SK-N-SH (cell line): ENCODE data around the gene KSR2. TPM values are rescaled to one million over a fixed set of nuclear protein-coding genes. Genes with fewer than 3 reads are reported as not detected.

Experiments
- CTCF ChIA-PET: fragments of 300-600, 350-600 bp; formaldehyde crosslinking; extraction: SDS; loops from one replicate; lab custom pipeline; 2021; lab: Yijun Ruan, JAX
- POLR2A ChIA-PET: fragments of 350-600 bp; sonication (Branson Sonifier 250); formaldehyde crosslinking; extraction: SDS; loops from one replicate; lab custom pipeline; 2020; ENCODE audit warnings: antibody characterized with exemption, inconsistent platforms; lab: Yijun Ruan, JAX
- DNase-seq: peaks from one replicate; pipeline ENCODE4 v3.0.0; 2012
- H2AFZ ChIP-seq: fragments of 200-600 bp; sonication (generic); 2 replicates; pipeline ENCODE4 v1.8.1; 2016; ENCODE audit warnings: antibody characterized with exemption, mild to moderate bottlenecking, low read depth
- H3F3A ChIP-seq: fragments of 200-600 bp; sonication (generic); replicated peaks from 2 replicates; pipeline ENCODE3; 2016; ENCODE audit warnings: antibody characterized with exemption, mild to moderate bottlenecking; ENCODE audit not compliant: insufficient read depth
- H3K27ac ChIP-seq, 2 experiments: fragments of 200-500 bp in 1 of 2; fragments of 200-600 bp in 1 of 2; sonication (Bioruptor generic) in 1 of 2; sonication (generic), shearing (Covaris generic) in 1 of 2; 2 replicates each; pipeline versions ENCODE4 v1.5.1 to v1.6.1; 2014 to 2016; ENCODE audit warnings: low read depth in 2 of 2, inconsistent platforms in 1 of 2, low read length in 1 of 2, mild to moderate bottlenecking in 1 of 2, mixed read lengths in 1 of 2
- H3K27me3 ChIP-seq: fragments of 200-600 bp; sonication (generic), shearing (Covaris generic); 2 replicates; pipeline ENCODE4 v1.6.1; 2016; ENCODE audit warnings: mixed run types; ENCODE audit not compliant: insufficient read depth
- H3K36me3 ChIP-seq, 2 experiments: fragments of 200-500 bp in 1 of 2; fragments of 200-600 bp in 1 of 2; sonication (Bioruptor generic) in 1 of 2; sonication (generic) in 1 of 2; replicated peaks in 1 of 2; 2 replicates each; pipeline versions ENCODE3 to v1.5.1; 2014 to 2016; ENCODE audit warnings: low read length in 1 of 2, mild to moderate bottlenecking in 1 of 2; ENCODE audit not compliant: insufficient read depth in 2 of 2, control insufficient read depth in 1 of 2
- H3K4me1 ChIP-seq, 2 experiments: fragments of 200-500 bp in 1 of 2; fragments of 200-600 bp in 1 of 2; sonication (Bioruptor generic) in 1 of 2; sonication (generic), shearing (Covaris generic) in 1 of 2; 2 replicates each; pipeline versions ENCODE4 v1.5.1 to v1.6.1; 2014 to 2016; ENCODE audit warnings: low read depth in 1 of 2, low read length in 1 of 2, mixed run types in 1 of 2; ENCODE audit not compliant: insufficient read depth in 2 of 2, control insufficient read depth in 1 of 2
- H3K4me2 ChIP-seq: fragments of 200-600 bp; sonication (generic), shearing (Covaris generic); 2 replicates; pipeline ENCODE4 v1.6.1; 2017; ENCODE audit warnings: mixed run types
- H3K4me3 ChIP-seq, 2 experiments: fragments of 200-500 bp in 1 of 2; fragments of 200-600 bp in 1 of 2; sonication (Bioruptor generic) in 1 of 2; sonication (generic), shearing (Covaris generic) in 1 of 2; 2 replicates each; pipeline versions ENCODE4 v1.5.1 to v1.8.1; 2014 to 2016; ENCODE audit warnings: low read depth in 2 of 2, inconsistent platforms in 1 of 2, low read length in 1 of 2, mild to moderate bottlenecking in 1 of 2, mixed read lengths in 1 of 2, moderate library complexity in 1 of 2
- H3K79me2 ChIP-seq: fragments of 200-600 bp; sonication (generic); 2 replicates; pipeline ENCODE4 v1.8.1; 2017; ENCODE audit warnings: mild to moderate bottlenecking; ENCODE audit not compliant: insufficient read depth
- H3K9ac ChIP-seq: fragments of 200-600 bp; sonication (generic); 2 replicates; pipeline ENCODE4 v1.6.1; 2017; ENCODE audit warnings: mixed run types
- H3K9me2 ChIP-seq: fragments of 200-600 bp; sonication (generic); 2 replicates; pipeline ENCODE4 v1.6.1; 2017; ENCODE audit warnings: mixed run types
- H3K9me3 ChIP-seq: fragments of 200-600 bp; sonication (generic); 2 replicates; pipeline ENCODE4 v1.6.1; 2017; ENCODE audit warnings: mixed run types, mild to moderate bottlenecking, moderate library complexity
- H4K20me1 ChIP-seq: fragments of 200-600 bp; sonication (generic); 2 replicates; pipeline ENCODE4 v1.6.1; 2017; ENCODE audit warnings: mild to moderate bottlenecking, mixed run types; ENCODE audit not compliant: insufficient read depth
- CTCF ChIP-seq: fragments of 200-600 bp; sonication (generic); IDR thresholded peaks from 2 replicates; pipeline ENCODE4 v1.6.1; 2017; ENCODE audit warnings: antibody characterized with exemption, mild to moderate bottlenecking, moderate library complexity
- FOXJ3 ChIP-seq: sonication (generic); formaldehyde crosslinking; IDR thresholded peaks from 2 replicates; pipeline ENCODE4 v1.5.1; 2020; ENCODE audit warnings: mild to moderate bottlenecking, missing genetic modification reagents
- FOXM1 ChIP-seq: IDR thresholded peaks from 2 replicates; pipeline ENCODE4 v1.4.0; 2012; ENCODE audit warnings: low read depth, mild to moderate bottlenecking
- GABPA ChIP-seq: IDR thresholded peaks from 2 replicates; pipeline ENCODE4 v1.4.0; 2012; ENCODE audit warnings: low read depth, mild to moderate bottlenecking
- GATA2 ChIP-seq: sonication (generic); formaldehyde crosslinking; IDR thresholded peaks from 2 replicates; pipeline ENCODE4 v1.5.0; 2020; ENCODE audit warnings: mild to moderate bottlenecking, missing genetic modification reagents
- MAX ChIP-seq: IDR thresholded peaks from 2 replicates; pipeline ENCODE4 v1.4.0; 2012; ENCODE audit warnings: low read depth
- MEF2A ChIP-seq: IDR thresholded peaks from 2 replicates; pipeline ENCODE4 v1.4.0; 2012; ENCODE audit warnings: low read depth, borderline replicate concordance
- PBX3 ChIP-seq: IDR thresholded peaks from 2 replicates; pipeline ENCODE4; 2012
- RAD21 ChIP-seq: IDR thresholded peaks from 2 replicates; pipeline ENCODE4 v1.6.1; 2012; ENCODE audit warnings: mild to moderate bottlenecking, low read length
- REST ChIP-seq: IDR thresholded peaks from 2 replicates; pipeline ENCODE4 v1.6.1; 2012; ENCODE audit warnings: mild to moderate bottlenecking, low read depth, low read length, moderate library complexity
- SIN3A ChIP-seq: IDR thresholded peaks from 2 replicates; pipeline ENCODE4 v1.6.1; 2012; ENCODE audit warnings: low read depth, mild to moderate bottlenecking, low read length, moderate library complexity, borderline replicate concordance
- SMC3 ChIP-seq: IDR thresholded peaks from 2 replicates; pipeline ENCODE4 v1.6.1; 2012; ENCODE audit warnings: low read depth, low read length, improper control_type of control experiment
- USF1 ChIP-seq: IDR thresholded peaks from 2 replicates; pipeline ENCODE4 v1.4.0; 2012; ENCODE audit warnings: low read depth, borderline replicate concordance
- YY1 ChIP-seq: IDR thresholded peaks from 2 replicates; pipeline ENCODE4 v1.4.0; 2012; ENCODE audit warnings: low read depth, mild to moderate bottlenecking
- WGBS: methylation state at CpG from one replicate; pipeline ENCODE4 v1.1.6; 2017; ENCODE audit warnings: low lambda C conversion rate; 5-methylcytosine and 5-hydroxymethylcytosine counted together
- polyA plus RNA-seq, 3 experiments: library from polyadenylated mRNA; depleted of rRNA; stranded (reverse); fragments of >200 nt; gene quantifications; 2 replicates each; pipeline ENCODE4 v1.2.3, GENCODE V29; 2012

KSR2 gene
- polyA plus RNA-seq, 1 of the 3 experiments (the other 2 are of a cell fraction): 0.12 TPM

GRCh38 chr12:117875744-117876435 lies 92.9 kb downstream of the KSR2 start:
- no peaks in the 10 kb centered on the region for H3F3A ChIP-seq
- no peaks in the 10 kb centered on the region for H4K20me1 ChIP-seq
- H3K4me2 ChIP-seq: no peak overlapping the region
- H3K4me3 ChIP-seq: no peak overlapping the region
- peak; percentile 33 for DNase-seq
- no peaks in the 10 kb centered on the region for H3K79me2 ChIP-seq
- no peaks in the 10 kb centered on the region for H3K36me3 ChIP-seq
- H3K9ac ChIP-seq: no peak overlapping the region
- WGBS: 71% methylated on average over 26 of the region's 29 CpGs
- CTCF ChIA-PET: interaction anchor here (0.6 to 8.5 kb wide), 28 partner anchors 8 to 663 kb away, joined by 3 to 137 read pairs (median 6); partner anchors contain the start of genes PEBP1 and WSB2
- no peaks in the 10 kb centered on the region for H3K4me1 ChIP-seq
- POLR2A ChIA-PET: no interaction called here
- no peaks in the 10 kb centered on the region for H3K9me2 ChIP-seq
- H3K9me3 ChIP-seq: no peaks in the 10 kb centered on the region
- no peaks in the 10 kb centered on the region for H3K27me3 ChIP-seq
- TF ChIP-seq PBX3 (no peak), REST (no peak), MEF2A (no peak), USF1 (no peak), FOXJ3 (CRISPR knock-in tag) (no peak), FOXM1 (no peak), YY1 (no peak), MAX (no peak), GABPA (no peak)
- no peak overlapping the region for H2AFZ ChIP-seq
- H3K27ac ChIP-seq: no peak overlapping the region

- H3K9me3 ChIP-seq: no peaks in the 10 kb centered on the region
- H3K4me1 ChIP-seq: no peaks in the 10 kb centered on the region
- CTCF ChIA-PET: interaction anchor here (0.6 to 8.5 kb wide), 50 partner anchors 8 to 1178 kb away, joined by 3 to 137 read pairs (median 4); partner anchors contain the start of genes PEBP1, SUDS3, VSIG10 and WSB2
- no peak overlapping the region for H3K9ac ChIP-seq
- H3K36me3 ChIP-seq: no peaks in the 10 kb centered on the region
- WGBS: 39% methylated on average over 19 of the region's 19 CpGs
- H3K27ac ChIP-seq: no peak overlapping the region
- H3K9me2 ChIP-seq: no peaks in the 10 kb centered on the region
- H3K79me2 ChIP-seq: no peaks in the 10 kb centered on the region
- H3K4me3 ChIP-seq: no peak overlapping the region
- no peaks in the 10 kb centered on the region for H4K20me1 ChIP-seq
- no peak overlapping the region for H2AFZ ChIP-seq
- no peaks in the 10 kb centered on the region for H3F3A ChIP-seq
- peak; percentile 82 for DNase-seq
- POLR2A ChIA-PET: no interaction called here
- H3K27me3 ChIP-seq: no peaks in the 10 kb centered on the region
- TF ChIP-seq GATA2 (CRISPR knock-in tag): no peak
- peak; percentile 82 for TF ChIP-seq SMC3
- no peak for TF ChIP-seq SIN3A
- TF ChIP-seq RAD21: peak; percentile 89
- peak; percentile 84 for TF ChIP-seq CTCF
- no peak overlapping the region for H3K4me2 ChIP-seq
Measured at GRCh38 chr12:117874842-117875434, 93.9 kb downstream of the KSR2 start.
